H7 (cell line): ENCODE measurements around the gene SEL1L3. TPM values are rescaled to one million over a fixed set of nuclear protein-coding genes. Genes with fewer than 3 reads are reported as not detected.

Experiments used
- DNase-seq: peaks from one replicate; pipeline ENCODE4 v3.0.0; 2012
- H3K27me3 ChIP-seq: 2 replicates; pipeline ENCODE4 v1.6.0; 2011; ENCODE audit warnings: mild to moderate bottlenecking, low read length; ENCODE audit not compliant: control insufficient read depth, insufficient read depth
- H3K36me3 ChIP-seq: replicated peaks from 2 replicates; pipeline ENCODE4 v1.5.1; 2011; ENCODE audit warnings: low read length; ENCODE audit not compliant: control insufficient read depth, insufficient read depth
- H3K4me3 ChIP-seq: 2 replicates; pipeline ENCODE4 v1.5.1; 2011; ENCODE audit warnings: low read depth, mild to moderate bottlenecking, control low read depth, low read length, moderate library complexity; ENCODE audit not compliant: insufficient read depth
- total RNA-seq: library from RNA; depleted of rRNA; stranded (reverse); fragments of >200 nt; shearing (Covaris generic); gene quantifications from 2 replicates; pipeline ENCODE4 v1.2.3, GENCODE V29; 2014

SEL1L3 gene
- total RNA-seq, 1 experiment from 2014 or later, result 25.1 TPM

- peak; percentile 38 for DNase-seq
- H3K27me3 ChIP-seq, result no peaks in the 10 kb centered on the region
- H3K36me3 ChIP-seq, result no peaks in the 10 kb centered on the region
- H3K4me3 ChIP-seq, result no peak overlapping the region
Measured at GRCh38 chr4:25845841-25846653, 16.7 kb downstream of the SEL1L3 start.

- no peak overlapping the region for H3K4me3 ChIP-seq
- H3K27me3 ChIP-seq, result no peaks in the 10 kb centered on the region
- no peak for DNase-seq
- H3K36me3 ChIP-seq, result no peaks in the 10 kb centered on the region
Measured at GRCh38 chr4:25844961-25845712, 17.7 kb downstream of the SEL1L3 start.

DNA sequence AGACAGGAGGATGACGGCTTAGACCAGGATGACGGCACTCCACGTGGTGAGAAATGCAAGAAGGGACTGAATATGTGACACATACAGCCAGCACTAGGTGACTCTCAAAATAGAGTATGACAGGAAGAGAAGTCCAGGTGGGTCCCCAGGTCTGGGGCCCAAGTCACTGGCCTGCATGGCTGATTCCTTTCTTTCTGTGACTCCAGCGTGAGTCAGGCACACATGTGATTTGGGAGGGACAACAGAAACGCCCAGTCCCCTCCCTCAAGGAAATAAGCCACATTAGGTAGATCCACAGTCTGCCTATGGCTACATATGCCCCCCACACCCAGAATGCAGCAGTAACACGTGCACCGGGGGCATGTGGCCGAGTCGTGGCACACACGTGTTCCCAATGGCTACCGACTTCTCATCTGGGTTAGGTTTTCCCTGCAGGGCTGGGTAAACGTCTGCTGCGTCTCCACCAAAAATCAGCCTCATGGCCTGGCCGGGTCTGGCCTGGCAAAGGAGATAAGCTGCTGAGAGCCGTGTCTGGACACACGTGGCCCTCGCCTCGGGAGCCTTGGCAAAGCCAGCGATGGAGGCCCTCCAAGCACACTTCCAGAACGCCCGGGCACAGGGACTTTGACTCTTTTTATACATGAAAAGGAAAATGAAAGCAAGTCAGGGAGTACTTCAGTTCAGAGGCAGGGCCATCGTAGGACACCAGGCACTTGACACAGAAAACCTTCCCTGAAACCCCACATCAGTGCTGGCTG is 19.3 kb downstream of the SEL1L3 start:
- no peaks in the 10 kb centered on the region for H3K36me3 ChIP-seq
- no peak overlapping the region for H3K4me3 ChIP-seq
- no peak for DNase-seq
- H3K27me3 ChIP-seq, result no peaks in the 10 kb centered on the region

- Histone ChIP-seq H3K27me3 (no peaks in the 10 kb centered on the region), H3K36me3 (no peaks in the 10 kb centered on the region), H3K4me3 (no peak overlapping the region)
- peak; percentile 72 for DNase-seq
Measured at GRCh38 chr4:25842229-25842845, 20.5 kb downstream of the SEL1L3 start.

- H3K4me3 ChIP-seq, result no peak overlapping the region
- no peaks in the 10 kb centered on the region for H3K27me3 ChIP-seq
- no peak for DNase-seq
- H3K36me3 ChIP-seq, result no peaks in the 10 kb centered on the region
Measured at GRCh38 chr4:25839687-25840086, 23.1 kb downstream of the SEL1L3 start.

DNA sequence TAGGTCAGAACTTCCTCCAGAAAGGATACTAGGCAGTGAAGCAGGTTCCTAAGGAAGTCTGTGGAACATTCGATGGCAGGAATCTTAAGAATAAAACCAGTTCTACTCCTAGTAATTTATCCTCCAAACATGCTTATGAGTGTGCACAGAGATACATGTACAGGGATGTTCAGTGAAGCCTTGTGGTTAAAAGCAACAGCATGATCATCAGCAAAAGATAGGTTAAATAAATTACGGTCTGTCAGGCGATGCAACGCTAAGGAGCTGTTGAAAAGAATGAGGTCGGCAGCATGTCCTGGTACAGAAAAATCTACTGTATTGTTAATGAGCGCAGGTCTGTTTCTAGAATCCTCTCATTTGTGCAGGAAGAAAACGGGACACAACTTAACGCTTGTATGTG is 23.6 kb downstream of the SEL1L3 start:
- no peaks in the 10 kb centered on the region for H3K27me3 ChIP-seq
- no peaks in the 10 kb centered on the region for H3K36me3 ChIP-seq
- no peak for DNase-seq
- no peak overlapping the region for H3K4me3 ChIP-seq

DNA sequence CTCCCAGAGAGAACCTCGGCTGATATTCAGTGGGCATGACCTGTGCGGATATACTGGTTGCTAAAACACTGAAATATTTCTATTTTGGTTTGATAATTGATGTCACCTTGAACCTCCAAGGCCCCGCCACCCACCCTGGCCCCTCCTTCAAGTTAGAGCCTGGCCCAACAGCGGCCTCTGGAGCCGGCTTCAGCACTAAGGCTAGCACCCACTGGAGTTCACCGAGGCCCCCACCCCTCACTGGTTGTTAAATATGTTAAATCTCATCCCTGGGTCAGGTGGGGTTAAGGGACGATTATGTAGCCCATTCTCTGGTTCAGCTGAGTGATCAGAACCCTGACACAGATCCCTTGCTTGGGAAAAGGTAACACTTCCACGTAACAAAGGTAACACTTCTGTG is 24.3 kb downstream of the SEL1L3 start:
- DNase-seq, result peak; percentile 57

GRCh38 chr4:25837107-25837506 is 25.7 kb downstream of the SEL1L3 start:
- Histone ChIP-seq H3K4me3 (no peak overlapping the region), H3K27me3 (no peaks in the 10 kb centered on the region), H3K36me3 (no peaks in the 10 kb centered on the region)
- no peak for DNase-seq

More for the DNA sequence above, 24.3 kb downstream of the SEL1L3 start:
- no peaks in the 10 kb centered on the region for H3K36me3 ChIP-seq
- H3K27me3 ChIP-seq, result no peaks in the 10 kb centered on the region
- no peak overlapping the region for H3K4me3 ChIP-seq

GRCh38 chr4:25835384-25835783 is 27.4 kb downstream of the SEL1L3 start:
- Histone ChIP-seq H3K4me3 (no peak overlapping the region), H3K36me3 (no peaks in the 10 kb centered on the region; the same call in 1 of the 2 replicates), H3K27me3 (no peaks in the 10 kb centered on the region)
- DNase-seq, result no peak

DNA sequence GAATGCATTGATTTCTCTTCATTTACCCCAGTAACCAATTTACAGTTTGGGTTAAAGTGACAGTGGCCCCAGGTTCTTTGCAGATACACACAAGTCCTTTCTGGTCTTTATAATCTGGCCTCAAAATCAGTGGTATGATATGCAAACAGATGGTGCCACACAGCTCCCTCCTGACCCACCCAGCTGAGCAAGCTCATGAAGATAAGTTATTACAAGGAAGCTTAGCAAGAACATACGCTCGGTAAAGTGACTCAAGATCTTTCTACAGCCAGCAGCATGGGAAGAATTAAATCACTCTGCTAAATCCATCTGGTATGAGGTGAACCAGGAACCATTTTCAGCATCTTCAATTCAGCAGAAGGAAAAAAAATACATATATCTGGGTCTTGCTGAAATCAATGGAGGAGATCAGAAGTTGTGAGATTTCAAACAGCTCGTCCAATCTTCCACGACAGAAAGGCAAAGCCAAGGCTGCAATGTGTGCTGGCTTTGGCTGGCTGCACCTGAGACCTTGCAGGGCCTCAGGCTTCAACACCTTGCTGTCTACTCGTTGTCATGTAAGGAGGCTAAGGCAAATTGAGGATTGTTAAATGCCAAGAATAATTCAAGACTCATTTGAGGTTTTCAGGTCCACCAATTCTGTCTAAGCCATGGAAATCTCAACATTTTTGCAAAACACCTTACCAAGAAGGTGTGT is 28.2 kb downstream of the SEL1L3 start:
- Histone ChIP-seq H3K27me3 (no peaks in the 10 kb centered on the region), H3K4me3 (no peak overlapping the region), H3K36me3 (no peaks in the 10 kb centered on the region; the same call in 1 of the 2 replicates)
- DNase-seq, result no peak

- no peak overlapping the region for H3K4me3 ChIP-seq
Measured at GRCh38 chr4:25830548-25830947, 32.2 kb downstream of the SEL1L3 start.

GRCh38 chr4:25827897-25828296 is 34.9 kb downstream of the SEL1L3 start:
- no peak overlapping the region for H3K4me3 ChIP-seq
- no peak for DNase-seq
- H3K27me3 ChIP-seq, result no peaks in the 10 kb centered on the region
- H3K36me3 ChIP-seq, result no peaks in the 10 kb centered on the region; the same call in 1 of the 2 replicates

More at GRCh38 chr4:25830548-25830947, 32.2 kb downstream of the SEL1L3 start:
- no peaks in the 10 kb centered on the region for H3K27me3 ChIP-seq
- DNase-seq, result no peak
- no peaks in the 10 kb centered on the region; the same call in 1 of the 2 replicates for H3K36me3 ChIP-seq

- Histone ChIP-seq H3K36me3 (no peaks in the 10 kb centered on the region; the same call in 1 of the 2 replicates), H3K4me3 (no peak overlapping the region), H3K27me3 (no peaks in the 10 kb centered on the region)
- no peak for DNase-seq
Measured at GRCh38 chr4:25827373-25827772, 35.4 kb downstream of the SEL1L3 start.
